ENCODE measurements around the gene E4F1. TPM values are rescaled to one million over a fixed set of nuclear protein-coding genes. Genes with fewer than 3 reads are reported as not detected.

Gene E4F1
- total and polyA plus RNA-seq, 2 donors (not counting 3 experiments of a cell fraction or from before 2014, with no cell fraction given), result 28.6 to 32.7 TPM

- no peak for FAIRE-seq
- no peak for DNase-seq (ENCODE audit: low read depth, low spot score)
- dilution Hi-C loops (cut with MboI; ENCODE audit: extremely low pct_ligation_motif_present, low sequenced_read_pairs) (no loop called here), intact Hi-C loops (cut with micrococcal nuclease) (loop anchor here (5.0 kb wide), 1 partner anchor 55 kb away; the partner anchor contains the start of gene CASKIN1)
- no peak for TF ChIP-seq POLR2AphosphoS5 (IDR thresholded peaks at IDR 0.05; ENCODE audit: insufficient read depth, low read depth, low read length)
- TF ChIP-seq JUN (IDR thresholded peaks at IDR 0.05; ENCODE audit: borderline replicate concordance, insufficient read depth, insufficient read length, low read depth), result no peak
- TF ChIP-seq GATA2 (IDR thresholded peaks at IDR 0.05; ENCODE audit: insufficient read depth, insufficient read length, low read depth, low read length), result no peak
- TF ChIP-seq MAX (IDR thresholded peaks at IDR 0.05; ENCODE audit: insufficient read depth, insufficient read length), result no peak
- no peak for TF ChIP-seq POLR2A (IDR thresholded peaks at IDR 0.05; ENCODE audit: low read depth, low read length)
- no peak for TF ChIP-seq FOS (IDR thresholded peaks at IDR 0.05; ENCODE audit: borderline replicate concordance, insufficient read depth, low read length)
- no peak for TF ChIP-seq MYC (IDR thresholded peaks at IDR 0.05; ENCODE audit: low read depth, low read length)
- TF ChIP-seq EZH2 (IDR thresholded peaks at IDR 0.05; ENCODE audit: borderline replicate concordance, low read depth, low read length, severe bottlenecking), result no peak
- no peak for TF ChIP-seq CTCF (IDR thresholded peaks at IDR 0.05; ENCODE audit: extremely low read depth in 1 of 2, insufficient read depth in 1 of 2, low read depth in 1 of 2, low read length in 2 of 2)
- H3K4me3 ChIP-seq (replicated peaks in 1 of 3; ENCODE audit: insufficient read depth in 1 of 3, low read depth in 1 of 3, low read length in 3 of 3), result no peak overlapping the region
- no peaks in the 10 kb centered on the region for H3K9me1 ChIP-seq (replicated peaks; ENCODE audit: control insufficient read depth, extremely low read depth, insufficient read depth, low read length)
- no peaks in the 10 kb centered on the region for H3K9me3 ChIP-seq (replicated peaks; ENCODE audit: control insufficient read depth, insufficient read depth, low read length)
- peaks cover 13% of the 10 kb centered on the region for H3K4me1 ChIP-seq (ENCODE audit: control insufficient read depth, extremely low read depth, insufficient read depth, low read length)
- no peaks in the 10 kb centered on the region for H3K27me3 ChIP-seq (ENCODE audit: control insufficient read depth in 2 of 2, insufficient read depth in 2 of 2, low read length in 2 of 2)
- no peaks in the 10 kb centered on the region for H4K20me1 ChIP-seq (replicated peaks; ENCODE audit: control insufficient read depth, extremely low read depth, insufficient read depth, low read length)
- H2AFZ ChIP-seq (ENCODE audit: low read depth, low read length), result no peak overlapping the region
- ChIA-PET CTCF (interaction anchor here (1.2 to 2.8 kb wide), 5 partner anchors 14 to 249 kb away, joined by 3 to 17 read pairs (median 11); partner anchors contain the start of gene DNASE1L2), POLR2A (interaction anchor here (1.9 kb wide), 1 partner anchor 98 kb away, joined by 12 read pairs; the partner anchor contains the start of gene TRAF7)
- H3K27ac ChIP-seq (ENCODE audit: insufficient read depth, low read depth, low read length), result no peak overlapping the region
- H3K4me2 ChIP-seq (ENCODE audit: insufficient read depth, low read length), result no peak overlapping the region
- BruUV-seq (replicated peaks), result no TSS peak
- H3K9ac ChIP-seq (replicated peaks; ENCODE audit: extremely low read depth, insufficient read depth, low read length), result no peak overlapping the region
- H3K36me3 ChIP-seq (ENCODE audit: control insufficient read depth in 2 of 2, extremely low read depth in 1 of 2, insufficient read depth in 2 of 2, low read length in 2 of 2), result peaks cover 23 to 27% of the 10 kb centered on the region in 2 experiments
- peaks cover 19% of the 10 kb centered on the region for H3K79me2 ChIP-seq (ENCODE audit: control insufficient read depth, insufficient read depth, low read length)
Measured at GRCh38 chr16:2252806-2253148, 29.4 kb downstream of the E4F1 start.

Measured in endothelial cell of umbilical vein (primary cell).